ENCODE measurements around the gene NPM1.
"Not testable (repeated sequence)": the region's sequence is repeated elsewhere in the genome, so short reads cannot be mapped to it uniquely, and the experiment has no call there.

GRCh38 chr5:171402751-171403150 lies 15.1 kb downstream of the NPM1 start:
- not testable (repeated sequence) for TF ChIP-seq CTCF (conservative IDR thresholded peaks at IDR 0.05 in 1 of 2, IDR thresholded peaks at IDR 0.05 in 1 of 2; ENCODE audit: extremely low read depth in 1 of 2, insufficient read depth in 1 of 2, low read depth in 1 of 2, low read length in 2 of 2); EZH2 (IDR thresholded peaks at IDR 0.05; ENCODE audit: borderline replicate concordance, low read length)

All from mammary epithelial cell (primary cell).